GM23338 (cell line): ENCODE measurements around the gene EPHA10. TPM values are rescaled to one million over a fixed set of nuclear protein-coding genes. Genes with fewer than 3 reads are reported as not detected.

Source experiments
- ATAC-seq: fragments of 200-7000 bp; cut with Tn5 transposase; 3 replicates; pipeline ENCODE4 v1.9.1; 2020
- DNase-seq: peaks from one replicate; pipeline ENCODE4 v3.0.0-alpha.2; 2015; ENCODE audit warnings: low spot score
- H2AFZ ChIP-seq: fragments of 200-600 bp; sonication (generic); 2 replicates; pipeline ENCODE4 v1.8.0; 2016; ENCODE audit warnings: antibody characterized with exemption, mild to moderate bottlenecking, moderate library complexity
- H3F3A ChIP-seq: fragments of 200-600 bp; sonication (generic); replicated peaks from 2 replicates; pipeline ENCODE4 v1.8.0; 2017; ENCODE audit warnings: antibody characterized with exemption, mixed run types, low read depth
- H3K27ac ChIP-seq: fragments of 200-600 bp; sonication (generic); 2 replicates; pipeline ENCODE4 v1.6.1; 2016; ENCODE audit warnings: low read depth
- H3K27me3 ChIP-seq: fragments of 200-600 bp; sonication (generic); 2 replicates; pipeline ENCODE4 v1.8.0; 2016; ENCODE audit warnings: mild to moderate bottlenecking, mixed run types, moderate library complexity; ENCODE audit not compliant: insufficient read depth
- H3K36me3 ChIP-seq: fragments of 200-600 bp; sonication (generic); 2 replicates; pipeline ENCODE4 v1.8.0; 2016; ENCODE audit warnings: mild to moderate bottlenecking; ENCODE audit not compliant: insufficient read depth
- H3K4me1 ChIP-seq: fragments of 200-600 bp; sonication (generic); 2 replicates; pipeline ENCODE4 v1.8.0; 2016; ENCODE audit warnings: mild to moderate bottlenecking, moderate library complexity; ENCODE audit not compliant: insufficient read depth
- H3K4me2 ChIP-seq: fragments of 200-600 bp; sonication (generic); 2 replicates; pipeline ENCODE4 v1.7.1; 2017; ENCODE audit warnings: mixed run types
- H3K4me3 ChIP-seq: fragments of 200-600 bp; sonication (generic); 2 replicates; pipeline ENCODE4 v1.6.1; 2016; ENCODE audit warnings: mixed run types
- H3K79me2 ChIP-seq: fragments of 200-600 bp; sonication (generic); replicated peaks from 2 replicates; pipeline ENCODE4 v1.8.0; 2017; ENCODE audit warnings: mild to moderate bottlenecking; ENCODE audit not compliant: insufficient read depth
- H3K9me2 ChIP-seq: fragments of 200-600 bp; sonication (generic); 2 replicates; pipeline ENCODE4 v1.8.0; 2017; ENCODE audit not compliant: insufficient read depth
- H4K20me1 ChIP-seq: fragments of 200-600 bp; sonication (generic); replicated peaks from 2 replicates; pipeline ENCODE4 v1.8.0; 2017; ENCODE audit warnings: mild to moderate bottlenecking; ENCODE audit not compliant: insufficient read depth
- H3K27ac Mint-ChIP-seq: 2 replicates; pipeline ENCODE4 v1.8.0; 2020; ENCODE audit warnings: inconsistent platforms, mild to moderate bottlenecking, moderate library complexity, mixed read lengths
- H3K27me3 Mint-ChIP-seq: 3 replicates; pipeline ENCODE4 v1.8.0; 2022; ENCODE audit warnings: low read depth, mild to moderate bottlenecking, moderate library complexity, mixed read lengths, inconsistent platforms; ENCODE audit not compliant: insufficient read depth, poor library complexity
- H3K36me3 Mint-ChIP-seq: 3 replicates; pipeline ENCODE4 v1.8.0; 2021; ENCODE audit warnings: low read depth, mild to moderate bottlenecking, inconsistent platforms, moderate library complexity, mixed read lengths
- H3K4me1 Mint-ChIP-seq: 3 replicates; pipeline ENCODE4 v1.8.0; 2020; ENCODE audit warnings: mild to moderate bottlenecking, inconsistent platforms, mixed read lengths
- H3K4me3 Mint-ChIP-seq: 3 replicates; pipeline ENCODE4 v1.8.0; 2021; ENCODE audit warnings: moderate library complexity, mild to moderate bottlenecking, inconsistent platforms, mixed read lengths
- H3K9me3 Mint-ChIP-seq: 3 replicates; pipeline ENCODE4 v1.8.0; 2020; ENCODE audit warnings: moderate library complexity, mild to moderate bottlenecking, inconsistent platforms, mixed read lengths
- CREB1 ChIP-seq: fragments of 250-450 bp; sonication (Bioruptor Pico); IDR thresholded peaks from 2 replicates; pipeline ENCODE4 v1.5.0; 2020; ENCODE audit warnings: low read depth, mild to moderate bottlenecking, moderate library complexity
- EZH2 ChIP-seq: fragments of 200-600 bp; sonication (generic); IDR thresholded peaks from one replicate; pipeline ENCODE4 v1.8.0; 2017; ENCODE audit warnings: antibody characterized with exemption, mild to moderate bottlenecking, low read depth; ENCODE audit not compliant: unreplicated experiment
- NANOG ChIP-seq: IDR thresholded peaks from 2 replicates; pipeline ENCODE4 v1.6.1; 2016; ENCODE audit warnings: antibody characterized with exemption, borderline replicate concordance
- POLR2AphosphoS5 ChIP-seq: IDR thresholded peaks from 2 replicates; pipeline ENCODE4 v1.6.1; 2016; ENCODE audit warnings: antibody characterized with exemption, low read depth
- ZNF114 ChIP-seq: fragments of 250-450 bp; sonication (Bioruptor Pico); IDR thresholded peaks from 2 replicates; pipeline ENCODE4 v1.5.0; 2020; ENCODE audit warnings: mild to moderate bottlenecking, moderate library complexity
- ZNF331 ChIP-seq: fragments of 250-450 bp; sonication (Bioruptor Pico); IDR thresholded peaks from 2 replicates; pipeline ENCODE4 v1.5.0; 2020; ENCODE audit warnings: low read depth, mild to moderate bottlenecking, moderate library complexity
- polyA plus RNA-seq: library from polyadenylated mRNA; unstranded; fragments of >200 nt; fragmentation: Nextera tagmentation; extraction: Ambion mirVana; gene quantifications from 2 replicates; pipeline ENCODE4 v1.2.1, GENCODE V29; 2016
- total RNA-seq: library from RNA; depleted of rRNA; stranded (reverse); fragments of >200 nt; shearing (Covaris generic); gene quantifications from 2 replicates; pipeline ENCODE4 v1.2.3, GENCODE V29; 2014
- TF ChIP-seq, protein P1 (sequence below): fragments of 250-450 bp; sonication (Bioruptor Pico); IDR thresholded peaks from 2 replicates; pipeline ENCODE4 v1.5.0; 2020; ENCODE audit warnings: mild to moderate bottlenecking, moderate library complexity
- TF ChIP-seq, protein P2 (sequence below): IDR thresholded peaks from 2 replicates; pipeline ENCODE4 v1.6.1; 2016; ENCODE audit warnings: antibody characterized with exemption
- TF ChIP-seq, protein P3 (sequence below), 2 experiments: fragments of 200-600 bp in 1 of 2; sonication (generic) in 1 of 2; conservative IDR thresholded peaks; 2 replicates each; pipeline versions ENCODE4 v1.5.1 to v1.6.1; 2016 to 2017; ENCODE audit warnings: antibody characterized with exemption in 2 of 2, low read depth in 2 of 2, mild to moderate bottlenecking in 2 of 2, moderate library complexity in 1 of 2
- TF ChIP-seq, protein P4 (sequence below): IDR thresholded peaks from one replicate; pipeline ENCODE4 v1.6.1; 2018; ENCODE audit warnings: antibody characterized with exemption; ENCODE audit not compliant: unreplicated experiment

EPHA10 gene
- total and polyA plus RNA-seq, 2 experiments from 2014 or later = 0.76 to 2.4 TPM

DNA sequence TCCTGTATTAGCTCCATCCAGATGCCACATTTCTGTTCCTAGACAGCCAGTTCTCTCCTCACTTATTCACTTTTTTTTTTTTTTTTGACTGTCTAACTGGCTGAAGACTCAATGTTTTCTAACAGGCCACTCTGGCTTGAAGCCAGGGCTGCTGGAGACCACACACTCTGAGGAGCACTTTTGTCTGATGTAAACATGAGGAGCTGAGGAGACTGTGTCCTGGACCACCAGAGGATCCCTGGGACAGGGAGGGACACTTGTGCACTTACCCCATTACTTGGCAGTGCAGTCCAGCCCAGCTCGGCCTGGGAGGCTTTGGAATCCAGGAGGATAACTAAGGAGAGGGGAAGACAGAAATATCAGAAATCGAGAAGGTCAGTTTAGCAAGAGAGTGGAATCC is 2.4 kb downstream of the EPHA10 start:
- Mint-ChIP-seq H3K36me3 (no peaks in the 10 kb centered on the region), H3K27me3 (peaks cover 59% of the 10 kb centered on the region), H3K4me3 (no peak overlapping the region), H3K9me3 (no peaks in the 10 kb centered on the region), H3K4me1 (peaks cover 28% of the 10 kb centered on the region), H3K27ac (no peak overlapping the region)
- no peak for DNase-seq
- Histone ChIP-seq H3K9me2 (no peaks in the 10 kb centered on the region), H3K4me2 (no peak overlapping the region), H3K36me3 (no peaks in the 10 kb centered on the region), H2AFZ (no peak overlapping the region), H3K27me3 (peaks cover 91% of the 10 kb centered on the region), H3F3A (0 out of 2 replicates have a peak, but pooled peaks cover 2% of the 10 kb centered on the region), H3K4me1 (peaks cover 19% of the 10 kb centered on the region), H3K4me3 (no peak overlapping the region), H3K79me2 (no peaks in the 10 kb centered on the region), H3K27ac (no peak overlapping the region), H4K20me1 (no peaks in the 10 kb centered on the region; the same call in 1 of the 2 replicates)
- TF ChIP-seq NANOG (no peak), POLR2AphosphoS5 (no peak), EZH2 (no peak), CREB1 (CRISPR knock-in tag) (no peak), ZNF114 (CRISPR knock-in tag) (no peak), ZNF331 (CRISPR knock-in tag) (no peak)
- TF ChIP-seq, protein P1, sequence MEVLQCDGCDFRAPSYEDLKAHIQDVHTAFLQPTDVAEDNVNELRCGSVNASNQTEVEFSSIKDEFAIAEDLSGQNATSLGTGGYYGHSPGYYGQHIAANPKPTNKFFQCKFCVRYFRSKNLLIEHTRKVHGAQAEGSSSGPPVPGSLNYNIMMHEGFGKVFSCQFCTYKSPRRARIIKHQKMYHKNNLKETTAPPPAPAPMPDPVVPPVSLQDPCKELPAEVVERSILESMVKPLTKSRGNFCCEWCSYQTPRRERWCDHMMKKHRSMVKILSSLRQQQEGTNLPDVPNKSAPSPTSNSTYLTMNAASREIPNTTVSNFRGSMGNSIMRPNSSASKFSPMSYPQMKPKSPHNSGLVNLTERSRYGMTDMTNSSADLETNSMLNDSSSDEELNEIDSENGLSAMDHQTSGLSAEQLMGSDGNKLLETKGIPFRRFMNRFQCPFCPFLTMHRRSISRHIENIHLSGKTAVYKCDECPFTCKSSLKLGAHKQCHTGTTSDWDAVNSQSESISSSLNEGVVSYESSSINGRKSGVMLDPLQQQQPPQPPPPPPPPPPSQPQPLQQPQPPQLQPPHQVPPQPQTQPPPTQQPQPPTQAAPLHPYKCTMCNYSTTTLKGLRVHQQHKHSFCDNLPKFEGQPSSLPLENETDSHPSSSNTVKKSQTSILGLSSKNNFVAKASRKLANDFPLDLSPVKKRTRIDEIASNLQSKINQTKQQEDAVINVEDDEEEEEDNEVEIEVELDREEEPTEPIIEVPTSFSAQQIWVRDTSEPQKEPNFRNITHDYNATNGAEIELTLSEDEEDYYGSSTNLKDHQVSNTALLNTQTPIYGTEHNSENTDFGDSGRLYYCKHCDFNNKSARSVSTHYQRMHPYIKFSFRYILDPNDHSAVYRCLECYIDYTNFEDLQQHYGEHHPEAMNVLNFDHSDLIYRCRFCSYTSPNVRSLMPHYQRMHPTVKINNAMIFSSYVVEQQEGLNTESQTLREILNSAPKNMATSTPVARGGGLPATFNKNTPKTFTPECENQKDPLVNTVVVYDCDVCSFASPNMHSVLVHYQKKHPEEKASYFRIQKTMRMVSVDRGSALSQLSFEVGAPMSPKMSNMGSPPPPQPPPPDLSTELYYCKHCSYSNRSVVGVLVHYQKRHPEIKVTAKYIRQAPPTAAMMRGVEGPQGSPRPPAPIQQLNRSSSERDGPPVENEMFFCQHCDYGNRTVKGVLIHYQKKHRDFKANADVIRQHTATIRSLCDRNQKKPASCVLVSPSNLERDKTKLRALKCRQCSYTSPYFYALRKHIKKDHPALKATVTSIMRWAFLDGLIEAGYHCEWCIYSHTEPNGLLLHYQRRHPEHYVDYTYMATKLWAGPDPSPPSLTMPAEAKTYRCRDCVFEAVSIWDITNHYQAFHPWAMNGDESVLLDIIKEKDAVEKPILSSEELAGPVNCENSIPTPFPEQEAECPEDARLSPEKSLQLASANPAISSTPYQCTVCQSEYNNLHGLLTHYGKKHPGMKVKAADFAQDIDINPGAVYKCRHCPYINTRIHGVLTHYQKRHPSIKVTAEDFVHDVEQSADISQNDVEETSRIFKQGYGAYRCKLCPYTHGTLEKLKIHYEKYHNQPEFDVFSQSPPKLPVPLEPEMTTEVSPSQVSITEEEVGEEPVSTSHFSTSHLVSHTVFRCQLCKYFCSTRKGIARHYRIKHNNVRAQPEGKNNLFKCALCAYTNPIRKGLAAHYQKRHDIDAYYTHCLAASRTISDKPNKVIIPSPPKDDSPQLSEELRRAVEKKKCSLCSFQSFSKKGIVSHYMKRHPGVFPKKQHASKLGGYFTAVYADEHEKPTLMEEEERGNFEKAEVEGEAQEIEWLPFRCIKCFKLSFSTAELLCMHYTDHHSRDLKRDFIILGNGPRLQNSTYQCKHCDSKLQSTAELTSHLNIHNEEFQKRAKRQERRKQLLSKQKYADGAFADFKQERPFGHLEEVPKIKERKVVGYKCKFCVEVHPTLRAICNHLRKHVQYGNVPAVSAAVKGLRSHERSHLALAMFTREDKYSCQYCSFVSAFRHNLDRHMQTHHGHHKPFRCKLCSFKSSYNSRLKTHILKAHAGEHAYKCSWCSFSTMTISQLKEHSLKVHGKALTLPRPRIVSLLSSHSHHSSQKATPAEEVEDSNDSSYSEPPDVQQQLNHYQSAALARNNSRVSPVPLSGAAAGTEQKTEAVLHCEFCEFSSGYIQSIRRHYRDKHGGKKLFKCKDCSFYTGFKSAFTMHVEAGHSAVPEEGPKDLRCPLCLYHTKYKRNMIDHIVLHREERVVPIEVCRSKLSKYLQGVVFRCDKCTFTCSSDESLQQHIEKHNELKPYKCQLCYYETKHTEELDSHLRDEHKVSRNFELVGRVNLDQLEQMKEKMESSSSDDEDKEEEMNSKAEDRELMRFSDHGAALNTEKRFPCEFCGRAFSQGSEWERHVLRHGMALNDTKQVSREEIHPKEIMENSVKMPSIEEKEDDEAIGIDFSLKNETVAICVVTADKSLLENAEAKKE (CRISPR knock-in tag) = no peak
- TF ChIP-seq, protein P2, sequence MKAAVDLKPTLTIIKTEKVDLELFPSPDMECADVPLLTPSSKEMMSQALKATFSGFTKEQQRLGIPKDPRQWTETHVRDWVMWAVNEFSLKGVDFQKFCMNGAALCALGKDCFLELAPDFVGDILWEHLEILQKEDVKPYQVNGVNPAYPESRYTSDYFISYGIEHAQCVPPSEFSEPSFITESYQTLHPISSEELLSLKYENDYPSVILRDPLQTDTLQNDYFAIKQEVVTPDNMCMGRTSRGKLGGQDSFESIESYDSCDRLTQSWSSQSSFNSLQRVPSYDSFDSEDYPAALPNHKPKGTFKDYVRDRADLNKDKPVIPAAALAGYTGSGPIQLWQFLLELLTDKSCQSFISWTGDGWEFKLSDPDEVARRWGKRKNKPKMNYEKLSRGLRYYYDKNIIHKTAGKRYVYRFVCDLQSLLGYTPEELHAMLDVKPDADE = no peak
- TF ChIP-seq, protein P3, sequence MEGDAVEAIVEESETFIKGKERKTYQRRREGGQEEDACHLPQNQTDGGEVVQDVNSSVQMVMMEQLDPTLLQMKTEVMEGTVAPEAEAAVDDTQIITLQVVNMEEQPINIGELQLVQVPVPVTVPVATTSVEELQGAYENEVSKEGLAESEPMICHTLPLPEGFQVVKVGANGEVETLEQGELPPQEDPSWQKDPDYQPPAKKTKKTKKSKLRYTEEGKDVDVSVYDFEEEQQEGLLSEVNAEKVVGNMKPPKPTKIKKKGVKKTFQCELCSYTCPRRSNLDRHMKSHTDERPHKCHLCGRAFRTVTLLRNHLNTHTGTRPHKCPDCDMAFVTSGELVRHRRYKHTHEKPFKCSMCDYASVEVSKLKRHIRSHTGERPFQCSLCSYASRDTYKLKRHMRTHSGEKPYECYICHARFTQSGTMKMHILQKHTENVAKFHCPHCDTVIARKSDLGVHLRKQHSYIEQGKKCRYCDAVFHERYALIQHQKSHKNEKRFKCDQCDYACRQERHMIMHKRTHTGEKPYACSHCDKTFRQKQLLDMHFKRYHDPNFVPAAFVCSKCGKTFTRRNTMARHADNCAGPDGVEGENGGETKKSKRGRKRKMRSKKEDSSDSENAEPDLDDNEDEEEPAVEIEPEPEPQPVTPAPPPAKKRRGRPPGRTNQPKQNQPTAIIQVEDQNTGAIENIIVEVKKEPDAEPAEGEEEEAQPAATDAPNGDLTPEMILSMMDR (conservative IDR thresholded peaks at IDR 0.05; ENCODE audit: low read depth in 2 of 2) = no peak
- TF ChIP-seq, protein P4, sequence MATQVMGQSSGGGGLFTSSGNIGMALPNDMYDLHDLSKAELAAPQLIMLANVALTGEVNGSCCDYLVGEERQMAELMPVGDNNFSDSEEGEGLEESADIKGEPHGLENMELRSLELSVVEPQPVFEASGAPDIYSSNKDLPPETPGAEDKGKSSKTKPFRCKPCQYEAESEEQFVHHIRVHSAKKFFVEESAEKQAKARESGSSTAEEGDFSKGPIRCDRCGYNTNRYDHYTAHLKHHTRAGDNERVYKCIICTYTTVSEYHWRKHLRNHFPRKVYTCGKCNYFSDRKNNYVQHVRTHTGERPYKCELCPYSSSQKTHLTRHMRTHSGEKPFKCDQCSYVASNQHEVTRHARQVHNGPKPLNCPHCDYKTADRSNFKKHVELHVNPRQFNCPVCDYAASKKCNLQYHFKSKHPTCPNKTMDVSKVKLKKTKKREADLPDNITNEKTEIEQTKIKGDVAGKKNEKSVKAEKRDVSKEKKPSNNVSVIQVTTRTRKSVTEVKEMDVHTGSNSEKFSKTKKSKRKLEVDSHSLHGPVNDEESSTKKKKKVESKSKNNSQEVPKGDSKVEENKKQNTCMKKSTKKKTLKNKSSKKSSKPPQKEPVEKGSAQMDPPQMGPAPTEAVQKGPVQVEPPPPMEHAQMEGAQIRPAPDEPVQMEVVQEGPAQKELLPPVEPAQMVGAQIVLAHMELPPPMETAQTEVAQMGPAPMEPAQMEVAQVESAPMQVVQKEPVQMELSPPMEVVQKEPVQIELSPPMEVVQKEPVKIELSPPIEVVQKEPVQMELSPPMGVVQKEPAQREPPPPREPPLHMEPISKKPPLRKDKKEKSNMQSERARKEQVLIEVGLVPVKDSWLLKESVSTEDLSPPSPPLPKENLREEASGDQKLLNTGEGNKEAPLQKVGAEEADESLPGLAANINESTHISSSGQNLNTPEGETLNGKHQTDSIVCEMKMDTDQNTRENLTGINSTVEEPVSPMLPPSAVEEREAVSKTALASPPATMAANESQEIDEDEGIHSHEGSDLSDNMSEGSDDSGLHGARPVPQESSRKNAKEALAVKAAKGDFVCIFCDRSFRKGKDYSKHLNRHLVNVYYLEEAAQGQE = no peak
- ATAC-seq = no peak
